HepG2 (cell line): ENCODE measurements around the gene EFHD2. TPM values are rescaled to one million over a fixed set of nuclear protein-coding genes. Genes with fewer than 3 reads are reported as not detected.
"Not testable (repeated sequence)": the region's sequence is repeated elsewhere in the genome, so short reads cannot be mapped to it uniquely, and the experiment has no call there.

Source experiments
- ATAC-seq: fragments of 200-7000 bp; cut with Tn5 transposase; 3 replicates; pipeline ENCODE4 v1.9.1; 2020; ENCODE audit warnings: mild to moderate bottlenecking, moderate library complexity
- BruUV-seq: library from RNA; stranded (reverse); fragments of 400-500 nt; replicated peaks from 2 replicates; lab custom pipeline; 2021; lab: Mats Ljungman, UMichigan
- CTCF ChIA-PET: fragments of 300-600 bp; formaldehyde crosslinking; extraction: SDS; loops from one replicate; lab custom pipeline; 2021; ENCODE audit warnings: low total read pairs, inconsistent platforms, low intra/inter-chr PET ratio; lab: Yijun Ruan, JAX
- POLR2A ChIA-PET: fragments of 350-600 bp; sonication (Branson Sonifier 250); formaldehyde crosslinking; loops from one replicate; lab custom pipeline; 2020; ENCODE audit warnings: antibody characterized with exemption, inconsistent platforms; lab: Yijun Ruan, JAX
- DNase-seq: peaks from one replicate; pipeline ENCODE4 v3.0.0-alpha.2; 2015; ENCODE audit warnings: low spot score
- FAIRE-seq: peaks from 3 replicates; lab custom pipeline; 2011; peaks lifted over from hg19 to GRCh38; lab: Jason Lieb, UNC
- H2AFZ ChIP-seq: one replicate; pipeline ENCODE4 v1.6.1; 2011; ENCODE audit warnings: low read length, inconsistent platforms
- H3K27ac ChIP-seq: fragments of 300-600 bp; 3 replicates; pipeline ENCODE4 v1.8.0; 2011; ENCODE audit warnings: mixed run types, mild to moderate bottlenecking, mixed read lengths, low read length, inconsistent platforms; ENCODE audit not compliant: insufficient read depth; ENCODE audit errors: extremely low read length
- H3K27me3 ChIP-seq, 2 experiments: fragments of 200-600 bp in 1 of 2; 2 replicates in 1 of 2; 3 replicates in 1 of 2; pipeline versions ENCODE4 v1.6.0 to v1.8.0; 2011; ENCODE audit warnings: low read length in 2 of 2, mild to moderate bottlenecking in 2 of 2, moderate library complexity in 2 of 2, inconsistent platforms in 1 of 2; ENCODE audit not compliant: insufficient read depth in 2 of 2, control insufficient read depth in 1 of 2
- H3K36me3 ChIP-seq, 2 experiments: fragments of 200-600 bp in 1 of 2; replicated peaks in 1 of 2; 2 replicates in 1 of 2; 3 replicates in 1 of 2; pipeline versions ENCODE4 v1.5.1 to v1.8.0; 2011; ENCODE audit warnings: low read length in 2 of 2, inconsistent platforms in 1 of 2; ENCODE audit not compliant: insufficient read depth in 2 of 2, control insufficient read depth in 1 of 2
- H3K4me1 ChIP-seq: 2 replicates; pipeline ENCODE4 v1.5.1; 2012; ENCODE audit warnings: low read length, inconsistent platforms; ENCODE audit not compliant: insufficient read depth
- H3K4me2 ChIP-seq: 2 replicates; pipeline ENCODE4 v1.6.0; 2011; ENCODE audit warnings: low read depth, low read length, inconsistent platforms
- H3K4me3 ChIP-seq, 3 experiments: fragments of 200-600 bp in 1 of 3; sonication (generic), shearing (Covaris generic) in 1 of 3; replicated peaks in 1 of 3; 2 replicates each; pipeline ENCODE4 v1.5.1; 2011 to 2016; ENCODE audit warnings: low read length in 3 of 3, inconsistent platforms in 2 of 3, low read depth in 2 of 3, mild to moderate bottlenecking in 2 of 3, control low read depth in 1 of 3, mixed read lengths in 1 of 3; ENCODE audit not compliant: insufficient read depth in 1 of 3
- H3K79me2 ChIP-seq: one replicate; pipeline ENCODE4 v1.6.1; 2011; ENCODE audit warnings: low read length, inconsistent platforms; ENCODE audit not compliant: insufficient read depth
- H3K9ac ChIP-seq: 2 replicates; pipeline ENCODE4 v1.6.0; 2011; ENCODE audit warnings: mild to moderate bottlenecking, low read depth, low read length, inconsistent platforms; ENCODE audit not compliant: insufficient read depth
- H3K9me3 ChIP-seq: 2 replicates; pipeline ENCODE4 v1.5.1; 2012; ENCODE audit warnings: mild to moderate bottlenecking, low read length
- H4K20me1 ChIP-seq: 2 replicates; pipeline ENCODE4 v1.6.0; 2011; ENCODE audit warnings: inconsistent platforms, mild to moderate bottlenecking, low read length, moderate library complexity; ENCODE audit not compliant: insufficient read depth
- CEBPB ChIP-seq: IDR thresholded peaks from 2 replicates; pipeline ENCODE4 v1.6.1; 2011; ENCODE audit warnings: low read depth, low read length, improper control_type of control experiment, borderline replicate concordance
- CEBPG ChIP-seq: IDR thresholded peaks from 2 replicates; pipeline ENCODE4 v1.6.1; 2016
- ELF1 ChIP-seq: sonication (generic); formaldehyde crosslinking; IDR thresholded peaks from 2 replicates; pipeline ENCODE4 v1.4.0; 2020; ENCODE audit warnings: missing genetic modification reagents
- ELF3 ChIP-seq: IDR thresholded peaks from 2 replicates; pipeline ENCODE4 v1.6.1; 2016; ENCODE audit warnings: missing genetic modification reagents, missing compliant biosample characterization
- HDAC1 ChIP-seq: sonication (generic); formaldehyde crosslinking; IDR thresholded peaks from 2 replicates; pipeline ENCODE4 v1.5.1; 2020; ENCODE audit warnings: mild to moderate bottlenecking, missing genetic modification reagents
- NFKB2 ChIP-seq: sonication (generic); formaldehyde crosslinking; IDR thresholded peaks from 2 replicates; pipeline ENCODE4 v1.4.0; 2020; ENCODE audit warnings: missing genetic modification reagents, borderline replicate concordance
- SAP130 ChIP-seq: IDR thresholded peaks from 2 replicates; pipeline ENCODE4 v1.6.1; 2016; ENCODE audit warnings: low read depth
- SOX6 ChIP-seq, 2 experiments: fragments of 450-650 bp in 1 of 2; sonication (generic) in 1 of 2; formaldehyde crosslinking in 1 of 2; IDR thresholded peaks; 2 replicates each; pipeline versions ENCODE4 v1.4.0 to v1.6.1; 2017 to 2020; ENCODE audit warnings: antibody characterized with exemption in 1 of 2, mild to moderate bottlenecking in 1 of 2, missing genetic modification reagents in 1 of 2
- TBL1XR1 ChIP-seq: fragments of 150-350 bp; IDR thresholded peaks from 2 replicates; pipeline ENCODE4 v1.6.1; 2014; ENCODE audit warnings: borderline replicate concordance, low read length; ENCODE audit not compliant: partially characterized antibody
- ZMYM3 ChIP-seq: sonication (generic); formaldehyde crosslinking; IDR thresholded peaks from 2 replicates; pipeline ENCODE4 v1.5.1; 2020; ENCODE audit warnings: mild to moderate bottlenecking, missing genetic modification reagents
- ZNF205 ChIP-seq: IDR thresholded peaks from 2 replicates; pipeline ENCODE4 v1.6.1; 2018; ENCODE audit warnings: missing biosample characterization, missing genetic modification reagents
- ZNF768 ChIP-seq: sonication (generic); formaldehyde crosslinking; IDR thresholded peaks from 2 replicates; pipeline ENCODE4 v1.4.0; 2020; ENCODE audit warnings: missing genetic modification reagents
- WGBS: methylation state at CpG from one replicate; pipeline ENCODE4 v1.1.6; 2017; ENCODE audit warnings: low lambda C conversion rate; 5-methylcytosine and 5-hydroxymethylcytosine counted together
- in situ Hi-C: cut with HindIII; loops from 2 replicates; pipeline ENCODE4 v1.10.0; 2017; ENCODE audit warnings: low pct_unique_long_range_greater_than_20kb; ENCODE audit not compliant: extremely low pct_ligation_motif_present
- intact Hi-C: fragments of 100-400 bp; cut with micrococcal nuclease; formaldehyde crosslinking; loops from one replicate; pipeline ENCODE4 v1.10.0; 2022; ENCODE audit not compliant: unreplicated experiment
- polyA plus RNA-seq, 8 experiments: library from polyadenylated mRNA; depleted of rRNA in 3 of 8; stranded (reverse) in 7 of 8; unstranded in 1 of 8; fragments of >200 nt; fragmentation: Illumina TruSeq in 4 of 8; extraction: Trizol in 4 of 8; gene quantifications; 2 replicates each; pipeline versions ENCODE4 v1.2.1 to v1.2.3, GENCODE V29; 2011 to 2016; ENCODE audit warnings: low read depth in 4 of 8, missing spikeins in 1 of 8, mixed read lengths in 1 of 8; ENCODE audit not compliant: insufficient read depth in 1 of 8
- total RNA-seq, 5 experiments: library from RNA; depleted of rRNA; stranded (reverse); fragments of >200 nt; fragmentation: Illumina TruSeq; extraction: Trizol; gene quantifications; 2 replicates each; pipeline ENCODE4 v1.2.3, GENCODE V29; 2016; ENCODE audit warnings: low read depth in 1 of 5
- TF ChIP-seq, protein P1 (sequence below): sonication (generic); formaldehyde crosslinking; IDR thresholded peaks from 2 replicates; pipeline ENCODE4 v1.8.1; 2023; ENCODE audit warnings: mild to moderate bottlenecking, moderate library complexity, missing genetic modification reagents
- TF ChIP-seq, protein P2 (sequence below): IDR thresholded peaks from 2 replicates; pipeline ENCODE4 v1.4.0; 2020; ENCODE audit warnings: mild to moderate bottlenecking, missing genetic modification reagents
- TF ChIP-seq, protein P3 (sequence below): sonication (generic); formaldehyde crosslinking; IDR thresholded peaks from 2 replicates; pipeline ENCODE4 v1.4.0; 2020; ENCODE audit warnings: missing genetic modification reagents

EFHD2 gene
- total and polyA plus RNA-seq, 2 of the 13 experiments (the other 11 are each of a cell fraction or from before 2014, with no cell fraction given), result 9.4 to 12.7 TPM

DNA sequence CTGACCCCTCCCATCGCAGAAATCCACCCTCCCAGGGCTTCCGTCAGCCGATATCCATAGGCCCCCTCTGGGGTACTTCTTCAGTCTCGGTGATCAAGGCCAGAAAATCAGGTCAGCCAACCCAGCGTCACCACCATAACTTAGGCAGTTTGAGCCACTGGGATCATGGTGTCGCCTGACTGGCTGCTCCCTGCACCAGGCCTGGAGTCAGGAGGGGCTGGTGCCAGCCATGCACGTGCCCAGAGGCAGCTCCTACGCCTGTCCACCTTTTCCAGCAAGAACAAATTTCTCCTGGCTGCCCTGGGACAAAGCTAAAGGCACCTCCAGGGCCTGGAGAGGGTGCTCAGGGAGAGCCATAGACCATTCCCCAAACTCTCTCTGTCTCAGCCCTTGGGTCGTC is 23.8 kb downstream of the EFHD2 start (continued):
- TF ChIP-seq, protein P1, sequence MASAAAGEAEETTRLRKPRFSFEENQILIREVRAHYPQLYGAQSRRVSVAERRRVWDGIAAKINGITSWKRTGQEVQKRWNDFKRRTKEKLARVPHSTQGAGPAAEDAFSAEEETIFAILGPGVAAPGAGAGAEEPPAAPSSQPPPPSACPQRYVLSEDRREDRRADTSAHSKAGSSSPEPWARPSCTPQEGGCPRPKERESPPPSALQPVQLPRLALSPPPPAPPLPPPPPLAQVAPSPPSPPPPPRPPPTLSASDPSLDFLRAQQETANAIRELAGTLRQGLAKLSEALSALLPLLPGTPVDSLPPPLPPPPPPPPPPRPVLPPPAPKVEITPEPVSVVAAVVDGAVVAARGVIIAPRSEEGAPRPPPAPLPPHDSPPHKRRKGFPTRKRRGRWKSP (CRISPR knock-in tag), result no peak
- TF ChIP-seq NFKB2 (CRISPR knock-in tag), result no peak

DNA sequence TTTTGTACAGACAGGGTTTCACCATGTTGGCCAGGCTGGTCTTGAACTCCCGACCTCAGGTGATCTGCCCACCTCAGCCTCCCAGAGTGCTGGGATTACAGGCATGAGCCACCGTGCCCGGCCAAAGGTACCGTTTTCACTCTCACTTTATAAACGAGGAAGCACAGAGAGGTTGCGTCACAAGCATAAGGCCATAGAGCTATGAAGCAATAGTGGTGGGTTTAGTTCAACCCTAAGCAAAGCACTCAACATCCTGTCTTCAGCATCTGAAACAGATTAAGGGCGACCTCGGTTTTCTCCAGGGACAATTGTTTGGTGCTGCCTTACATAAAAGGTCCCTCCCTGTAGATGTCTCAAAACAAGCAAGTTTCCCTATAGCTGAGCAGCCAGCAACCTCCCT is 25.1 kb downstream of the EFHD2 start:
- POLR2A ChIA-PET; H3K36me3 ChIP-seq; H3K9me3 ChIP-seq; in situ Hi-C loops; CTCF ChIA-PET; BruUV-seq; H3K27me3 ChIP-seq; H3K9ac ChIP-seq; H3K4me3 ChIP-seq; H3K79me2 ChIP-seq; H4K20me1 ChIP-seq; ATAC-seq; FAIRE-seq; intact Hi-C loops; H2AFZ ChIP-seq; H3K27ac ChIP-seq; H3K4me2 ChIP-seq; TF ChIP-seq SOX6 (IDR thresholded peaks at IDR 0.05): not testable (repeated sequence)
- peak; percentile 87 for TF ChIP-seq CEBPG (CRISPR knock-in tag)
- peak; percentile 45; the same call in 1 of the 2 replicates for TF ChIP-seq ELF3
- 0 out of 2 replicates have a peak, but pooled peaks have one; percentile 20 for TF ChIP-seq ZMYM3 (CRISPR knock-in tag)
- 0 out of 2 replicates have a peak, but pooled peaks have one; percentile 31 for TF ChIP-seq ELF1 (CRISPR knock-in tag)
- TF ChIP-seq ZNF205, result peak; percentile 93
- TF ChIP-seq, protein P2, sequence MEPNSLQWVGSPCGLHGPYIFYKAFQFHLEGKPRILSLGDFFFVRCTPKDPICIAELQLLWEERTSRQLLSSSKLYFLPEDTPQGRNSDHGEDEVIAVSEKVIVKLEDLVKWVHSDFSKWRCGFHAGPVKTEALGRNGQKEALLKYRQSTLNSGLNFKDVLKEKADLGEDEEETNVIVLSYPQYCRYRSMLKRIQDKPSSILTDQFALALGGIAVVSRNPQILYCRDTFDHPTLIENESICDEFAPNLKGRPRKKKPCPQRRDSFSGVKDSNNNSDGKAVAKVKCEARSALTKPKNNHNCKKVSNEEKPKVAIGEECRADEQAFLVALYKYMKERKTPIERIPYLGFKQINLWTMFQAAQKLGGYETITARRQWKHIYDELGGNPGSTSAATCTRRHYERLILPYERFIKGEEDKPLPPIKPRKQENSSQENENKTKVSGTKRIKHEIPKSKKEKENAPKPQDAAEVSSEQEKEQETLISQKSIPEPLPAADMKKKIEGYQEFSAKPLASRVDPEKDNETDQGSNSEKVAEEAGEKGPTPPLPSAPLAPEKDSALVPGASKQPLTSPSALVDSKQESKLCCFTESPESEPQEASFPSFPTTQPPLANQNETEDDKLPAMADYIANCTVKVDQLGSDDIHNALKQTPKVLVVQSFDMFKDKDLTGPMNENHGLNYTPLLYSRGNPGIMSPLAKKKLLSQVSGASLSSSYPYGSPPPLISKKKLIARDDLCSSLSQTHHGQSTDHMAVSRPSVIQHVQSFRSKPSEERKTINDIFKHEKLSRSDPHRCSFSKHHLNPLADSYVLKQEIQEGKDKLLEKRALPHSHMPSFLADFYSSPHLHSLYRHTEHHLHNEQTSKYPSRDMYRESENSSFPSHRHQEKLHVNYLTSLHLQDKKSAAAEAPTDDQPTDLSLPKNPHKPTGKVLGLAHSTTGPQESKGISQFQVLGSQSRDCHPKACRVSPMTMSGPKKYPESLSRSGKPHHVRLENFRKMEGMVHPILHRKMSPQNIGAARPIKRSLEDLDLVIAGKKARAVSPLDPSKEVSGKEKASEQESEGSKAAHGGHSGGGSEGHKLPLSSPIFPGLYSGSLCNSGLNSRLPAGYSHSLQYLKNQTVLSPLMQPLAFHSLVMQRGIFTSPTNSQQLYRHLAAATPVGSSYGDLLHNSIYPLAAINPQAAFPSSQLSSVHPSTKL (CRISPR knock-in tag), result peak; percentile 9; the same call in 1 of the 2 replicates
- peak; percentile 95 for TF ChIP-seq CEBPB
- TF ChIP-seq, protein P3, sequence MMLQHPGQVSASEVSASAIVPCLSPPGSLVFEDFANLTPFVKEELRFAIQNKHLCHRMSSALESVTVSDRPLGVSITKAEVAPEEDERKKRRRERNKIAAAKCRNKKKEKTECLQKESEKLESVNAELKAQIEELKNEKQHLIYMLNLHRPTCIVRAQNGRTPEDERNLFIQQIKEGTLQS (CRISPR knock-in tag), result 0 out of 2 replicates have a peak, but pooled peaks have one; percentile 23
- TF ChIP-seq TBL1XR1, result peak; percentile 58
- 0 out of 2 replicates have a peak, but pooled peaks have one; percentile 16 for TF ChIP-seq SAP130 (CRISPR knock-in tag)
- 0 out of 2 replicates have a peak, but pooled peaks have one; percentile 33 for TF ChIP-seq HDAC1 (CRISPR knock-in tag)
- 0 out of 2 replicates have a peak, but pooled peaks have one; percentile 26 for TF ChIP-seq SOX6 (CRISPR knock-in tag; IDR thresholded peaks at IDR 0.05)
- TF ChIP-seq ZNF768 (CRISPR knock-in tag), result peak; percentile 30; the same call in 1 of the 2 replicates
- peaks cover 15% of the 10 kb centered on the region for H3K4me1 ChIP-seq
- DNase-seq, result peak; percentile 57
- WGBS, result 0% methylated on average over 8 of the region's 8 CpGs
